Measurements from ENCODE around the gene STAM.

DNA sequence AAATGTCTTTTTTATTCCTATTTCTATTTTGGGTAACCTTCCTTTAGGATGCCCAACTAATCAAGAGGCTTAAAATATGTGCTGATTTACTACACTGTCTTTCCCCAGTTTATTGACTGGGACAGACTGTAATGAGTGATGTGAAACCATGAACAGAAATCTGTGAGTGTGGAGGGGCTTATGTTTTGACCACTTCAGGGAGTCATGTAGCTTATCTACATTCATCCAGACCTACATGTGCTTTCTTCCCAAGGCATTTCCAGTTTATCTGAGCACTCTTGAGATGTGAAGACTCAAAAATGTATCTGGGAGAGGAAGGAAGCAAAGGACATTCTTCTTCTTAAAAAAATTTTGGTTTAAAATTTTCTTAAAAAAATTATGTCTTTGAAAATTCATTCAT, 45.2 kb downstream of the STAM start:
- TF ChIP-seq EP300 (IDR thresholded peaks at IDR 0.05; ENCODE audit: borderline replicate concordance) (no peak), YY1 (IDR thresholded peaks at IDR 0.05; ENCODE audit: low read depth) (no peak), TAF1 (IDR thresholded peaks at IDR 0.05; ENCODE audit: low read depth) (no peak), CREB1 (IDR thresholded peaks at IDR 0.05; ENCODE audit: low read depth) (no peak), TCF12 (IDR thresholded peaks at IDR 0.05; ENCODE audit: low read depth) (no peak), EGR1 (IDR thresholded peaks at IDR 0.05) (no peak), FOXM1 (IDR thresholded peaks at IDR 0.05; ENCODE audit: borderline replicate concordance, low read depth) (no peak), CEBPB (IDR thresholded peaks at IDR 0.05) (no peak), RAD21 (IDR thresholded peaks at IDR 0.05; ENCODE audit: low read depth) (no peak), TEAD4 (IDR thresholded peaks at IDR 0.05) (no peak)
- TF ChIP-seq, protein P1, sequence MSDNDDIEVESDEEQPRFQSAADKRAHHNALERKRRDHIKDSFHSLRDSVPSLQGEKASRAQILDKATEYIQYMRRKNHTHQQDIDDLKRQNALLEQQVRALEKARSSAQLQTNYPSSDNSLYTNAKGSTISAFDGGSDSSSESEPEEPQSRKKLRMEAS (IDR thresholded peaks at IDR 0.05), result no peak
- TF ChIP-seq, protein P2, sequence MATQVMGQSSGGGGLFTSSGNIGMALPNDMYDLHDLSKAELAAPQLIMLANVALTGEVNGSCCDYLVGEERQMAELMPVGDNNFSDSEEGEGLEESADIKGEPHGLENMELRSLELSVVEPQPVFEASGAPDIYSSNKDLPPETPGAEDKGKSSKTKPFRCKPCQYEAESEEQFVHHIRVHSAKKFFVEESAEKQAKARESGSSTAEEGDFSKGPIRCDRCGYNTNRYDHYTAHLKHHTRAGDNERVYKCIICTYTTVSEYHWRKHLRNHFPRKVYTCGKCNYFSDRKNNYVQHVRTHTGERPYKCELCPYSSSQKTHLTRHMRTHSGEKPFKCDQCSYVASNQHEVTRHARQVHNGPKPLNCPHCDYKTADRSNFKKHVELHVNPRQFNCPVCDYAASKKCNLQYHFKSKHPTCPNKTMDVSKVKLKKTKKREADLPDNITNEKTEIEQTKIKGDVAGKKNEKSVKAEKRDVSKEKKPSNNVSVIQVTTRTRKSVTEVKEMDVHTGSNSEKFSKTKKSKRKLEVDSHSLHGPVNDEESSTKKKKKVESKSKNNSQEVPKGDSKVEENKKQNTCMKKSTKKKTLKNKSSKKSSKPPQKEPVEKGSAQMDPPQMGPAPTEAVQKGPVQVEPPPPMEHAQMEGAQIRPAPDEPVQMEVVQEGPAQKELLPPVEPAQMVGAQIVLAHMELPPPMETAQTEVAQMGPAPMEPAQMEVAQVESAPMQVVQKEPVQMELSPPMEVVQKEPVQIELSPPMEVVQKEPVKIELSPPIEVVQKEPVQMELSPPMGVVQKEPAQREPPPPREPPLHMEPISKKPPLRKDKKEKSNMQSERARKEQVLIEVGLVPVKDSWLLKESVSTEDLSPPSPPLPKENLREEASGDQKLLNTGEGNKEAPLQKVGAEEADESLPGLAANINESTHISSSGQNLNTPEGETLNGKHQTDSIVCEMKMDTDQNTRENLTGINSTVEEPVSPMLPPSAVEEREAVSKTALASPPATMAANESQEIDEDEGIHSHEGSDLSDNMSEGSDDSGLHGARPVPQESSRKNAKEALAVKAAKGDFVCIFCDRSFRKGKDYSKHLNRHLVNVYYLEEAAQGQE (IDR thresholded peaks at IDR 0.05; ENCODE audit: low read depth), result no peak
- TF ChIP-seq, protein P3, sequence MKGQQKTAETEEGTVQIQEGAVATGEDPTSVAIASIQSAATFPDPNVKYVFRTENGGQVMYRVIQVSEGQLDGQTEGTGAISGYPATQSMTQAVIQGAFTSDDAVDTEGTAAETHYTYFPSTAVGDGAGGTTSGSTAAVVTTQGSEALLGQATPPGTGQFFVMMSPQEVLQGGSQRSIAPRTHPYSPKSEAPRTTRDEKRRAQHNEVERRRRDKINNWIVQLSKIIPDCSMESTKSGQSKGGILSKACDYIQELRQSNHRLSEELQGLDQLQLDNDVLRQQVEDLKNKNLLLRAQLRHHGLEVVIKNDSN (IDR thresholded peaks at IDR 0.05), result no peak

All from Ishikawa (cell line).